ENCODE measurements around the gene CLECL1.

CLECL1 gene

DNA sequence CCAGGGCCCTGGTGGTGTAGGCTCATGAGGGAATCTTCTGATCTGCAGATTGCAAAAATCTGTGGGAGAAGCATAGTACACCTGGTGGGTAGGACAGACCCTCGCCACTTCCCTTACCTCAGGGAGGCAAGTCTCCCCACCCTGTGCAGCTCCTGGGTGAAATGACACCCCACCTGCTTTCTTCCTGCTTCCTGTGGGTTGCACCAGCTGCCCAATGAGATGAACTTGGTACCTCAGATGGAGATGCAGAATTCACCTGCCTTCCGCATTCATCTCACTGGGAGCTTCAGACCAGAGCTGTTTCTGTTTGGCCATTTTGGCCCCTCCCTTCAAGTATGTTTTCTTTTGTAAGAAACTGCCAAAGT, 58.7 kb downstream of the CLECL1 start:
- DNase-seq (ENCODE audit: insufficient read length, low spot score) (no peak), FAIRE-seq (no peak)
- TF ChIP-seq POLR2AphosphoS5 (IDR thresholded peaks at IDR 0.05; ENCODE audit: low read depth, low read length): no peak
- no peak for TF ChIP-seq POLR2A (IDR thresholded peaks at IDR 0.05; ENCODE audit: low read depth, low read length)
- no peak; the same call in 1 of the 2 replicates for TF ChIP-seq SPI1 (IDR thresholded peaks at IDR 0.05; ENCODE audit: low read depth, low read length)

- no peak for DNase-seq (ENCODE audit: insufficient read length, low spot score)
- peak; percentile 84 for FAIRE-seq
- TF ChIP-seq PAX5 (IDR thresholded peaks at IDR 0.05; ENCODE audit: insufficient read depth, low read length, severe bottlenecking) (no peak), SPI1 (IDR thresholded peaks at IDR 0.05; ENCODE audit: low read depth, low read length) (no peak), POLR2AphosphoS5 (IDR thresholded peaks at IDR 0.05; ENCODE audit: low read depth, low read length) (no peak), POLR2A (IDR thresholded peaks at IDR 0.05; ENCODE audit: low read depth, low read length) (no peak), TAF1 (IDR thresholded peaks at IDR 0.05; ENCODE audit: low read depth, low read length) (no peak)
Measured at GRCh38 chr12:9673404-9674225, 59.3 kb downstream of the CLECL1 start.
